IMR-90 (cell line): ENCODE measurements around the gene ALX4. TPM values are rescaled to one million over a fixed set of nuclear protein-coding genes. Genes with fewer than 3 reads are reported as not detected.

Experiments
- ATAC-seq: fragments of 200-7000 bp; cut with Tn5 transposase; 2 replicates; pipeline ENCODE4 v1.9.1; 2020; ENCODE audit warnings: low read depth, mild to moderate bottlenecking, moderate library complexity
- BruUV-seq: library from RNA; stranded (reverse); fragments of 400-500 nt; replicated peaks from 2 replicates; lab custom pipeline; 2021; lab: Mats Ljungman, UMichigan
- CTCF ChIA-PET: fragments of 300-600 bp; formaldehyde crosslinking; extraction: SDS; loops from one replicate; lab custom pipeline; 2021; ENCODE audit warnings: antibody characterized with exemption; lab: Yijun Ruan, JAX
- POLR2A ChIA-PET: fragments of 300-600 bp; sonication (Branson Sonifier 250); formaldehyde crosslinking; loops from one replicate; lab custom pipeline; 2022; ENCODE audit warnings: antibody characterized with exemption; ENCODE audit not compliant: unreplicated experiment; lab: Charles Lee
- DNase-seq: peaks from one replicate; pipeline ENCODE4 v3.0.0; 2013
- H2AFZ ChIP-seq: replicated peaks from 2 replicates; pipeline ENCODE3; 2013; ENCODE audit warnings: low read length, mild to moderate bottlenecking; ENCODE audit not compliant: poor library complexity
- H2AK5ac ChIP-seq: 2 replicates; pipeline ENCODE4 v1.6.1; 2013; ENCODE audit warnings: low read depth, low read length, inconsistent platforms
- H2AK9ac ChIP-seq: replicated peaks from 2 replicates; pipeline ENCODE3; 2013; ENCODE audit warnings: mild to moderate bottlenecking, low read depth, low read length, moderate library complexity; ENCODE audit not compliant: poor library complexity
- H2BK120ac ChIP-seq: 2 replicates; pipeline ENCODE4 v1.6.1; 2013; ENCODE audit warnings: low read depth, low read length, inconsistent platforms
- H2BK15ac ChIP-seq: 3 replicates; pipeline ENCODE4 v1.6.1; 2013; ENCODE audit warnings: low read depth, low read length, inconsistent platforms
- H2BK20ac ChIP-seq: 2 replicates; pipeline ENCODE4 v1.6.1; 2013; ENCODE audit warnings: low read depth, mild to moderate bottlenecking, inconsistent platforms, low read length, moderate library complexity
- H2BK5ac ChIP-seq: 2 replicates; pipeline ENCODE4 v1.6.1; 2013; ENCODE audit warnings: mild to moderate bottlenecking, low read depth, low read length, inconsistent platforms; ENCODE audit not compliant: poor library complexity, severe bottlenecking
- H3K14ac ChIP-seq: replicated peaks from 2 replicates; pipeline ENCODE4 v1.6.1; 2013; ENCODE audit warnings: low read depth, low read length, inconsistent platforms
- H3K18ac ChIP-seq: 2 replicates; pipeline ENCODE4 v1.6.1; 2013; ENCODE audit warnings: low read depth, low read length, control low read depth
- H3K23ac ChIP-seq: 2 replicates; pipeline ENCODE4 v1.6.1; 2013; ENCODE audit warnings: low read depth, low read length, inconsistent platforms
- H3K27ac ChIP-seq: 2 replicates; pipeline ENCODE4 v1.5.1; 2013; ENCODE audit warnings: mild to moderate bottlenecking, control low read depth, low read length; ENCODE audit not compliant: insufficient read depth
- H3K27me3 ChIP-seq: 2 replicates; pipeline ENCODE4 v1.6.1; 2013; ENCODE audit warnings: low read length; ENCODE audit not compliant: control insufficient read depth, insufficient read depth
- H3K36me3 ChIP-seq: 2 replicates; pipeline ENCODE4 v1.6.1; 2013; ENCODE audit warnings: low read length, mixed read lengths; ENCODE audit not compliant: control insufficient read depth, insufficient read depth
- H3K4ac ChIP-seq: 2 replicates; pipeline ENCODE4 v1.6.1; 2013; ENCODE audit warnings: low read depth, low read length, inconsistent platforms
- H3K4me1 ChIP-seq: 2 replicates; pipeline ENCODE4 v1.6.1; 2013; ENCODE audit warnings: low read length, mixed read lengths; ENCODE audit not compliant: control insufficient read depth, insufficient read depth
- H3K4me2 ChIP-seq: 2 replicates; pipeline ENCODE4 v1.6.1; 2013; ENCODE audit warnings: low read depth, mild to moderate bottlenecking, control low read depth, low read length, moderate library complexity
- H3K4me3 ChIP-seq: 2 replicates; pipeline ENCODE4 v1.5.1; 2013; ENCODE audit warnings: low read depth, mild to moderate bottlenecking, control low read depth, low read length, moderate library complexity; ENCODE audit not compliant: insufficient read depth
- H3K56ac ChIP-seq: 2 replicates; pipeline ENCODE4 v1.6.1; 2013; ENCODE audit warnings: low read length, inconsistent platforms; ENCODE audit not compliant: insufficient read depth; ENCODE audit errors: extremely low read depth
- H3K79me1 ChIP-seq, 2 experiments: 2 replicates each; pipeline ENCODE4 v1.6.1; 2013; ENCODE audit warnings: low read length in 2 of 2, inconsistent platforms in 1 of 2, low read depth in 1 of 2
- H3K9ac ChIP-seq: 2 replicates; pipeline ENCODE4 v1.6.1; 2013; ENCODE audit warnings: low read depth, low read length, control low read depth
- H3K9me1 ChIP-seq: 2 replicates; pipeline ENCODE4 v1.6.1; 2013; ENCODE audit warnings: low read length, inconsistent platforms; ENCODE audit not compliant: insufficient read depth
- H3K9me3 ChIP-seq: 2 replicates; pipeline ENCODE4 v1.6.1; 2013; ENCODE audit warnings: low read length; ENCODE audit not compliant: control insufficient read depth, insufficient read depth
- H4K20me1 ChIP-seq: 2 replicates; pipeline ENCODE4 v1.6.1; 2013; ENCODE audit warnings: low read length, inconsistent platforms; ENCODE audit not compliant: insufficient read depth
- H4K5ac ChIP-seq: 2 replicates; pipeline ENCODE4 v1.6.1; 2013; ENCODE audit warnings: mild to moderate bottlenecking, low read depth, low read length, control low read depth
- H4K8ac ChIP-seq, 2 experiments: 2 replicates each; pipeline ENCODE4 v1.6.1; 2013; ENCODE audit warnings: low read depth in 2 of 2, low read length in 2 of 2, control low read depth in 1 of 2, inconsistent platforms in 1 of 2
- H4K91ac ChIP-seq: 2 replicates; pipeline ENCODE4 v1.6.1; 2013; ENCODE audit warnings: low read depth, low read length, inconsistent platforms; ENCODE audit not compliant: insufficient read depth
- FOS ChIP-seq: fragments of 150-350 bp; IDR thresholded peaks from 2 replicates; pipeline ENCODE4 v1.6.1; 2016; ENCODE audit warnings: low read depth, low read length
- MAFK ChIP-seq: IDR thresholded peaks from 2 replicates; pipeline ENCODE4 v1.6.1; 2012; ENCODE audit warnings: low read depth, low read length, improper control_type of control experiment
- MAZ ChIP-seq: IDR thresholded peaks from 2 replicates; pipeline ENCODE4 v1.6.1; 2012; ENCODE audit warnings: low read depth, mild to moderate bottlenecking, low read length, improper control_type of control experiment, moderate library complexity, borderline replicate concordance
- RFX5 ChIP-seq: IDR thresholded peaks from 2 replicates; pipeline ENCODE4 v1.8.0; 2012; ENCODE audit warnings: low read depth, mild to moderate bottlenecking, low read length, moderate library complexity
- WGBS, 2 experiments: methylation state at CpG; one replicate each; pipeline versions ENCODE4 v1.1.5 to v1.1.7; 2013; ENCODE audit warnings: missing lambda C conversion rate in 2 of 2; ENCODE audit not compliant: insufficient read length in 1 of 2; ENCODE audit errors: extremely low coverage in 2 of 2; 5-methylcytosine and 5-hydroxymethylcytosine counted together
- dilution Hi-C: fragments of 300-500 bp; cut with HindIII; formaldehyde crosslinking; loops from one replicate; pipeline ENCODE4 v1.14.3; 2018; ENCODE audit warnings: low sequenced_read_pairs; ENCODE audit not compliant: unreplicated experiment
- in situ Hi-C: fragments of 300-500 bp; cut with MboI; formaldehyde crosslinking; loops from 3 replicates; pipeline ENCODE4 v1.14.3; 2019; ENCODE audit warnings: low sequenced_read_pairs, inconsistent platforms, mixed read lengths
- intact Hi-C: fragments of 100-400 bp; cut with micrococcal nuclease; formaldehyde crosslinking; loops from 2 replicates; pipeline ENCODE4 v1.10.0; 2022
- polyA plus RNA-seq, 3 experiments: library from polyadenylated mRNA; depleted of rRNA; stranded (reverse); fragments of >200 nt; gene quantifications; 2 replicates each; pipeline ENCODE4 v1.2.3, GENCODE V29; 2012; ENCODE audit warnings: low replicate concordance in 1 of 3
- total RNA-seq: library from RNA; depleted of rRNA; stranded (reverse); fragments of >200 nt; gene quantifications from 2 replicates; pipeline ENCODE4 v1.2.3, GENCODE V29; 2012
- TF ChIP-seq, protein P1 (sequence below): conservative IDR thresholded peaks from 2 replicates; pipeline ENCODE4 v1.5.1; 2012; ENCODE audit warnings: mild to moderate bottlenecking, low read depth, low read length, improper control_type of control experiment

ALX4 gene
- total and polyA plus RNA-seq, 2 of the 4 experiments (the other 2 are of a cell fraction): not detected

DNA sequence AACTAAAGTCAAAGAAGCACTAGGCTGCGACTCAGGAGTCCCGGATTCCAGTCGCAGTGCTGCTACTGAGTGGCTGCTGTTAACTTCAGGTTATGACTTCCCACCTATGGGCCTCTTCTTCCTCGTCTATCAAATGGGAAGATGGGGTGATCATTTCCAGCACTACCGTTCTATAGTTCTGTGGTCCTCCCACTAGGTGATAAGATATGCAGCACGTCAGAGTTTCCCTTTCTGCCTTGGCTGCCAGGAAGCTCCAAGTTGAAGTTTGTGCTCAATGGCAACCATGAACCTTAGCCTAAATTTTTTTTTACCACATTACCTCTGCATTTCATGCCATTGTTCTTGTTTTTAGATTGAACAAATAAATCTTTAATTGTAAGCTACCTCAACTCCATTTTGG lies 38.7 kb downstream of the ALX4 start:
- H2AK9ac ChIP-seq: no peak overlapping the region
- DNase-seq: no peak
- H3K79me1 ChIP-seq: no peaks in the 10 kb centered on the region
- H3K27ac ChIP-seq: no peak overlapping the region
- H2BK120ac ChIP-seq: no peak overlapping the region
- WGBS, 2 experiments: no CpG with 5 or more reads among the region's 6 CpGs
- intact Hi-C loops: no loop called here
- no peaks in the 10 kb centered on the region for H3K27me3 ChIP-seq
- CTCF ChIA-PET: no interaction called here
- dilution Hi-C loops: no loop called here
- no peak overlapping the region for H4K8ac ChIP-seq
- no peaks in the 10 kb centered on the region for H3K36me3 ChIP-seq
- no peak overlapping the region for H2AFZ ChIP-seq
- no peak for ATAC-seq
- no peak overlapping the region for H3K9ac ChIP-seq
- peaks cover 10% of the 10 kb centered on the region; the same call in 1 of the 2 replicates for H3K4me1 ChIP-seq
- no peak overlapping the region for H3K18ac ChIP-seq
- no peak overlapping the region for H3K4ac ChIP-seq
- H3K4me3 ChIP-seq: no peak overlapping the region
- H2BK15ac ChIP-seq: no peak overlapping the region
- H3K4me2 ChIP-seq: no peak overlapping the region
- H4K91ac ChIP-seq: no peak overlapping the region
- H3K14ac ChIP-seq: no peak overlapping the region
- POLR2A ChIA-PET: no interaction called here
- H4K5ac ChIP-seq: no peak overlapping the region
- H3K23ac ChIP-seq: no peak overlapping the region
- H2AK5ac ChIP-seq: no peak overlapping the region
- H3K9me3 ChIP-seq: no peaks in the 10 kb centered on the region
- no peaks in the 10 kb centered on the region for H4K20me1 ChIP-seq
- TF ChIP-seq FOS (no peak), MAFK (no peak), MAZ (no peak), RFX5 (no peak)
- TF ChIP-seq, protein P1, sequence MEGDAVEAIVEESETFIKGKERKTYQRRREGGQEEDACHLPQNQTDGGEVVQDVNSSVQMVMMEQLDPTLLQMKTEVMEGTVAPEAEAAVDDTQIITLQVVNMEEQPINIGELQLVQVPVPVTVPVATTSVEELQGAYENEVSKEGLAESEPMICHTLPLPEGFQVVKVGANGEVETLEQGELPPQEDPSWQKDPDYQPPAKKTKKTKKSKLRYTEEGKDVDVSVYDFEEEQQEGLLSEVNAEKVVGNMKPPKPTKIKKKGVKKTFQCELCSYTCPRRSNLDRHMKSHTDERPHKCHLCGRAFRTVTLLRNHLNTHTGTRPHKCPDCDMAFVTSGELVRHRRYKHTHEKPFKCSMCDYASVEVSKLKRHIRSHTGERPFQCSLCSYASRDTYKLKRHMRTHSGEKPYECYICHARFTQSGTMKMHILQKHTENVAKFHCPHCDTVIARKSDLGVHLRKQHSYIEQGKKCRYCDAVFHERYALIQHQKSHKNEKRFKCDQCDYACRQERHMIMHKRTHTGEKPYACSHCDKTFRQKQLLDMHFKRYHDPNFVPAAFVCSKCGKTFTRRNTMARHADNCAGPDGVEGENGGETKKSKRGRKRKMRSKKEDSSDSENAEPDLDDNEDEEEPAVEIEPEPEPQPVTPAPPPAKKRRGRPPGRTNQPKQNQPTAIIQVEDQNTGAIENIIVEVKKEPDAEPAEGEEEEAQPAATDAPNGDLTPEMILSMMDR: no peak
- BruUV-seq: no TSS peak
- H3K9me1 ChIP-seq: no peaks in the 10 kb centered on the region; the same call in 1 of the 2 replicates
- no peak overlapping the region for H2BK20ac ChIP-seq
- no peak overlapping the region for H2BK5ac ChIP-seq
- no peak overlapping the region for H3K56ac ChIP-seq
- in situ Hi-C loops: no loop called here
